ENCODE results near the gene APOL4.

GRCh38 chr22:36224245-36224644 lies 22.6 kb upstream of the APOL4 start:
- no peak for TF ChIP-seq CTCF (IDR thresholded peaks at IDR 0.05)
- TF ChIP-seq EP300 (IDR thresholded peaks at IDR 0.05) = no peak
